ENCODE results near the gene FNDC1.

DNA sequence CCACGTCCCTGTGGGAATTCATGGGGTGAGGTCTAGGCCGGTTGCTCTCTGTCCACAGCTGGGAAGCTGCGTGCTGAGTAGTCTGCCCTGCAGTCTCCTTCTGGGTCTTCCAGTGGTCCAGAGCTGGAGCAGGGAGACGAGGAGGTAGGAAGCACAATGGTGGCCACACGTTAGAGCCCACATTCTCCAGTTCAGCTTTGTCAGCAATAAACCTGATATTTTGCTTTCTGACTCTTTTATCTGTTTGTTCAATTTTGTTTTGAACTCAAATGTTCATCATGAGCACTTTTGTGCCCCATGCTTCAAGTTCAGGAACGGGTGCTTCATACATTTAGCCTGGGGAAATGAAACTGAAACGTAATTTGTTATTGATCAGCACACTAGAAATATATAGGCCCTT lies 21.3 kb downstream of the FNDC1 start:
- TF ChIP-seq, protein P1, sequence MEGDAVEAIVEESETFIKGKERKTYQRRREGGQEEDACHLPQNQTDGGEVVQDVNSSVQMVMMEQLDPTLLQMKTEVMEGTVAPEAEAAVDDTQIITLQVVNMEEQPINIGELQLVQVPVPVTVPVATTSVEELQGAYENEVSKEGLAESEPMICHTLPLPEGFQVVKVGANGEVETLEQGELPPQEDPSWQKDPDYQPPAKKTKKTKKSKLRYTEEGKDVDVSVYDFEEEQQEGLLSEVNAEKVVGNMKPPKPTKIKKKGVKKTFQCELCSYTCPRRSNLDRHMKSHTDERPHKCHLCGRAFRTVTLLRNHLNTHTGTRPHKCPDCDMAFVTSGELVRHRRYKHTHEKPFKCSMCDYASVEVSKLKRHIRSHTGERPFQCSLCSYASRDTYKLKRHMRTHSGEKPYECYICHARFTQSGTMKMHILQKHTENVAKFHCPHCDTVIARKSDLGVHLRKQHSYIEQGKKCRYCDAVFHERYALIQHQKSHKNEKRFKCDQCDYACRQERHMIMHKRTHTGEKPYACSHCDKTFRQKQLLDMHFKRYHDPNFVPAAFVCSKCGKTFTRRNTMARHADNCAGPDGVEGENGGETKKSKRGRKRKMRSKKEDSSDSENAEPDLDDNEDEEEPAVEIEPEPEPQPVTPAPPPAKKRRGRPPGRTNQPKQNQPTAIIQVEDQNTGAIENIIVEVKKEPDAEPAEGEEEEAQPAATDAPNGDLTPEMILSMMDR (IDR thresholded peaks at IDR 0.05): no peak
- no peak for TF ChIP-seq EZH2 (IDR thresholded peaks at IDR 0.05; ENCODE audit: borderline replicate concordance, insufficient read depth, low read depth, low read length, poor library complexity, severe bottlenecking)

Measured in B cell (primary cell).